ENCODE measurements around the gene NPS.

NPS gene

DNA sequence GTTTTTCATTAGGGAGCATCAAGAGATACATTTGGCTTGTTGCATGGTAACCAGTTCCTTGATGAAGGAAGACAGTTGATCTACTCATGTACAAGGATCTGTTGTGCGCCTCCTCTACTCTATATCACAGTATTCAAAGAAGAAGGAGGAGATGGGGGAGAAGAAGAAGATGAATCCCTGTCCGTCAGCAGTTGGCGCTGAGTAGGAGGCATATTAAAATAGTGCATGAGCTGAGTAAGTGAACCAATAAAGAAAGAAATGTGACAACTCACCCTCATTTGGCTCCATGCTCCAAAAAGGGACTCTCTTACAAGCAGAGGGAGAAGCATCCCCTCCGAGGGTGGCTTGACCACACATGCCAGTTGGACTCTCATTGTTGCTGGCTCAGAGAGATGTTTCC lies 20.1 kb downstream of the NPS start:
- DNase-seq (ENCODE audit: low read depth in 1 of 2, low spot score in 1 of 2): no peak
- in situ Hi-C loops (cut with HindIII; ENCODE audit: low pct_unique_long_range_greater_than_20kb, low sequenced_read_pairs): no loop called here
- no peak for TF ChIP-seq JUND (IDR thresholded peaks at IDR 0.05; ENCODE audit: low read depth)

DNA sequence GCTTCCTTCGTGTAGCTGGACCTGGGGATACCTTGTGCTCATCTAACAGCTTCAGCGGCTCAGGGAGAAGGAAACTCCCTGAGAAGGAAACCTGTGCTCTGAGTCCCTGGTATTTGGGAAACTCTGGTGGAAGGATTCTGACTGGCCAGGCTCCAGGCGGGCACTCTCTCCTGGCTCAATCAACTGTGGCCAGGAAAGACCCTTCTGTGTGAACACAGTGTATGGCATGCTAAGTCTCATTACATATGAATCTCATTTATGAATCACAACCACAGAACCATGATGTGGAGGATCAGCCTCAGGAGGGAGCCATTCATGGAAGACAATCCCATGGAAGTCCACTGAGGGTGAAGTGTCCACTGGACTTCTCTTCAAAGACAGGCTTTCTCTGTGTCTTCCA lies 20.9 kb downstream of the NPS start:
- in situ Hi-C loops (cut with HindIII; ENCODE audit: low pct_unique_long_range_greater_than_20kb, low sequenced_read_pairs): no loop called here
- no peak for TF ChIP-seq JUND (IDR thresholded peaks at IDR 0.05; ENCODE audit: low read depth)
- no peak for DNase-seq (ENCODE audit: low read depth in 1 of 2, low spot score in 1 of 2)

DNA sequence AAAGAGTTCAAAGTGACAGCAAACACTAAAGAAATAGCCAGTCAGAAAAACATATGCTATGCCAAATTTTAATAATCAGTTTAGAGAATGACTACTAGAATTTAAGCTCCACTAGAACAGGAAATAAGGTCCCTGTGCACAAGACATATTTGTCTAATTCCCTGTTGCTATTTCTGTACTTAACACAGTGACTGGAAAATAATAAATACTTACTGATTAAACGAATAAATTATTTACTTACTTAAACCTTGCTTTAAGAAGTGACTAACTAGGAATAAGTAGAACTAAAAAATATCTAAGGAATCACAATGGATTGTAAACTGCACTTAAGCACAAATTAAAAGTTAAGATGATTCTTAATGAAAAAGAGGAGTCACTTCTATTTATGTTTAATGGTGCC lies 22.3 kb downstream of the NPS start:
- no peak for TF ChIP-seq JUND (IDR thresholded peaks at IDR 0.05; ENCODE audit: low read depth)
- in situ Hi-C loops (cut with HindIII; ENCODE audit: low pct_unique_long_range_greater_than_20kb, low sequenced_read_pairs): no loop called here
- DNase-seq (ENCODE audit: low read depth in 1 of 2, low spot score in 1 of 2): no peak

DNA sequence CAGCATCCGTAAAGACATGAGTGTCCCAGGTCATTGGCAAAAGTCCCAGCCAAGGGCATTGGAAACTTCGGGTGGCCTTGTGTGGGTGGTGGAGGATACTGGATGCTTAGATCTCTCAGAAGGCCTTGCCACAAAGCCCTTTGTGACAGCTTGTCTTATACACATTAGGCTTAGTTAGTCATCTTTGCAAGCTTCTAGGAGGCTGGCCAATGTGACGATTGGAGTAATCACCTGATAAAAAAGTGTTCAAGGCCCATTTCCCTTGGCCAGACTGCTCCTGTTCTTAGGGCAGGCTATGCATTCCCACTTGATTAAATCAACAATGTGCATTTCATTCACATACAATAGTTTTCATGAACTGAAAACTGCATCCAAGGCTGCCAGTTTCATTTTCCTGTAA lies 26.9 kb downstream of the NPS start:
- in situ Hi-C loops (cut with HindIII; ENCODE audit: low pct_unique_long_range_greater_than_20kb, low sequenced_read_pairs): no loop called here
- no peak for TF ChIP-seq JUND (IDR thresholded peaks at IDR 0.05; ENCODE audit: low read depth)
- DNase-seq (ENCODE audit: low read depth in 1 of 2, low spot score in 1 of 2): no peak

DNA sequence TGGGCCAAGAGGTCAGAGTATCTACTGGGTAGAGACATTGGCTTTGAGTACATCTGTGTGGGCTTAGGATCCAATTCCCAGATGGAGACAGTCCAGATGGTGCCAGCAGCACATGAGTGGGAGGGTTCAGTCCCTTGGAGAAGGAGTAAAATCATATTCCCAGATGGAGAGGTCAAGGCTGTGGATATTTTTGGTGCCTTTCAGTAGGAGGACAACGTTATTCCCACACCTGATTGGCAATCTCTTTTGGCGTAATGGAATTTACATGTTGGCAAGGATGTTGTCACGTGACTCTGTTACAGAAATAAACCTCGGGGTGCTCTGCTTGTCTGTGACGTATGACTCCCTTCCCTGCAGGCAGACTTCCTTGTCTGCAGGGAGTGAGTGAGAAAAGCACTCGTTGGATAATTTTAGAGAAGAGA lies 27.6 kb downstream of the NPS start:
- in situ Hi-C loops (cut with HindIII; ENCODE audit: low pct_unique_long_range_greater_than_20kb, low sequenced_read_pairs): no loop called here
- no peak for DNase-seq (ENCODE audit: low read depth in 1 of 2, low spot score in 1 of 2)
- TF ChIP-seq JUND (IDR thresholded peaks at IDR 0.05; ENCODE audit: low read depth): no peak

DNA sequence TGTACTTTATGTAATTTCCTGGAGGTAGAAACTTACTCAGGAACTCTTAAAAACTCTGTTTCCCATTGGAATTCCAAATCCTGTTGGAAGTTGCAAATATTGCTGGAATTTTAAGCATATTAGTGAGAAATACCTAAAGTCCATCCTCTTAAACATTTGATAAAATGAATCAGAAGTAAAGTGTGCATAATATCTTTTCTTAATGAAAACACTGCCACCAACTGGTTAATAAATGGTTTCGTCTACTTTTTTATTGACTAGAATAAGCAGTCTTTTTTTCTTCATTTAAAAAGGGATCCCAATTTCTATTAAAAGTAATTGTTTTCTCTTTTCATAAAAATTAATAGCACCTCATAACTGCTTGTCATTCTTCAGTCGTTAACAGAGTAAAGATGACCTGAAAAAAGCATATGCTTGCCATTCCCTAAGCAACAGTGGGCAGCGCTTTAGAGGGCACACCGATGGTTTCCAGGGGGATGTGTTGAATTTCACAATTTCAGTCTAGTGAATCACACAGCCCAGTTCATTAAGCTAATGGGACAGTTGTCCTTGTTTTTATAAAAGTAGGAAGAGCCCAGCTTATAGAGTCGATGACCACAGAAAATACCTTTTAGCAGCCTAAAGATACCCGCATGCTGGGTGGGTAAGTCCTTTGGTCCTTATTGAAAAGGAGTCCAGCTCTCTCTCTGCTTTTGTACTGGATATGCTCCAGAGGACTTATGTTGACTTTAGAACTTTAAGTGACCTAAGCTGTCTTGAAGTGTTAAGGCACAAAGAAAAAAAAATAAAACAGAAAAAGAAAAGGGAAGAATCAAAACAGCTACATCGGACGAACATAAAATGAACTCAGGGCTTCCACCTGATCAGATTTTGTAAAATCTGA lies 28.5 kb downstream of the NPS start:
- TF ChIP-seq JUND (IDR thresholded peaks at IDR 0.05; ENCODE audit: low read depth): no peak
- DNase-seq (ENCODE audit: low read depth in 1 of 2, low spot score in 1 of 2): no peak
- in situ Hi-C loops (cut with HindIII; ENCODE audit: low pct_unique_long_range_greater_than_20kb, low sequenced_read_pairs): no loop called here

DNA sequence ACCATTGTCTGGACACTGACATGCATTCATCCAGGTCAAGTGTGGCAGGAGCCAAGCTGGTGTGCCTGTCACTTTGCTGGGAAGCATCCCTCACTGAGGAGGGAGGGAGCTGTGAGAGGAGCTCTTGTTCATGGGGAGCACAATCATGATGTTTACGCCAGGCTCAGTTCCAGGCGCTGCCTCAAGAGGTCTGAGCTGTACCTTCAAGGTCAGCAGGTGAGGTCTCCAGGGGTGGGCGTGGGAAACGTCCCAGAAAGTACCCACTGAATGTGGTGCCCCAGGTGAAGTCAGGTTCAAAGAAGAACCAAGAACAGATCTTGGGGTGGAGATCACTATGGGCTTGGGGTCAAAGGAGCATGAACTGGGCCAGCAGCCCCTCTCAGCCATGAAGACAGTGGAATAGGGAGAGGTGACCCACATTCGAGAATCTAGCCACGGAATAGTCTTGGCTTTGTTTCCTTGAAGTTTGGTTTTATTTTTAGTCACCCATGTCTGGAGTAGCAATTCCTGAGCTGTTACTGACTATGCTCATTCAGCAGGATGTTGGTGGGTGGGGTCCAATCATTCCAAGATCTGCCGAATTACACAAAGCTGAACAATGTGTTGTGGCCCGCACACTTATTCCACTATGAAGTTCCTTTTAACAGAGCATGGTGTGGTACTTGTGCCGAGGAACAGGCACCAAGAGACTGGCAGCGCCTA lies 29.3 kb downstream of the NPS start:
- no peak for DNase-seq (ENCODE audit: low read depth in 1 of 2, low spot score in 1 of 2)
- no peak for TF ChIP-seq JUND (IDR thresholded peaks at IDR 0.05; ENCODE audit: low read depth)
- in situ Hi-C loops (cut with HindIII; ENCODE audit: low pct_unique_long_range_greater_than_20kb, low sequenced_read_pairs): no loop called here

DNA sequence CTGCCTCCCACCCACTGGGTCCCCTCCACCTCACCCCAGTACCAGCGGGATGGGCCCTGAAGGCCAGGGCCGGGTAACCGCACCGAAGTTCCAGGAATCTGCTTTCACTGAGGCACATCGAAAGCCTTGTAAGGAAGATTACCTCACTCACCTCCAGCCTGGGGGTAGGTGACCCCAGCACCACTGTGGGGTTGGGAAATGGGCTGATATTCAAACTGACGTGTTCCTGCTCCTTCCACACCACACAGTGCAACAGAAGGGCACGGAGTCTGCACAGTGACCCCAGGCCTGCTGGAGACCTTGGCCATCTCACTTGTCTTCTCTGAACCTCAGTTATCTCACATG lies 29.8 kb downstream of the NPS start:
- TF ChIP-seq JUND (IDR thresholded peaks at IDR 0.05; ENCODE audit: low read depth): no peak
- in situ Hi-C loops (cut with HindIII; ENCODE audit: low pct_unique_long_range_greater_than_20kb, low sequenced_read_pairs): no loop called here
- DNase-seq (ENCODE audit: low read depth in 1 of 2, low spot score in 1 of 2): no peak

DNA sequence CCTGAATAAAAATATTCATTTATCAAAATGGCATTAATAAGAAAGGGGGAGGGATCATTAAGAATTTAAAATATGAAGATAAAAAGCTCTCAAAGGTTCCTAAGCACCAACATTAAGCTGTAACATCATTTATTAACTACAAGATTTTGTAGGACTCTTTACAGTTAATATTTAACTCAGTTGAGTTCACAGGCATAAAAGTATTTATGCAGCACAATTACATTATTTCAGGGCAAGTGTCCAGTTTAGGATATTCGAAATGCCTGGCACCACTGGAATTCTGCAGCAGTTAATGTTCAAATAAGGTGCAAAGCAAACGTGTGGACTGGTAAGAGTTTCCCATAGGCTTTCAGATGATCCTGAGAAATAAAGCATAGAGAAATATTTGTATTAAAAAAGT lies 30.5 kb downstream of the NPS start:
- in situ Hi-C loops (cut with HindIII; ENCODE audit: low pct_unique_long_range_greater_than_20kb, low sequenced_read_pairs): no loop called here
- DNase-seq (ENCODE audit: low read depth in 1 of 2, low spot score in 1 of 2): no peak
- TF ChIP-seq JUND (IDR thresholded peaks at IDR 0.05; ENCODE audit: low read depth): no peak

DNA sequence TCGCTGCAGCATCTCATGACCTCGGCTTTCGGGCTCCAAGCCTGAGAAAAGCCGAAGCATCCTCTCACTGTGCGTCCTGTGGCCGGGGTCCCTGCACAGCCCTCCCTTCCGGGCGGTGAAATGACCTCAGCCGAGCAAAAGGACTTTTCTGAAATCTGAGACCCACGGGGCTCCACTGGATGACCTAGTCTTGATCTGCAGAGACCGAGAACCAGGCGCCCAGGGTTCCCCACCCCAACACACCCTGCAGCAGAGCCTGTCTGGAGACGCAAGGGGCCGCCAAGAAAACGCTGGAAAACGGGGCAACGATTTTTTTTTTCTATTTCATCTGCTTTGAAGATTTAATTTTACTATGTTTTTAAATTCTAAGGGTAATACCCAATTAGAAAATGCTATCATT lies 31.7 kb downstream of the NPS start:
- in situ Hi-C loops (cut with HindIII; ENCODE audit: low pct_unique_long_range_greater_than_20kb, low sequenced_read_pairs): no loop called here
- no peak for TF ChIP-seq JUND (IDR thresholded peaks at IDR 0.05; ENCODE audit: low read depth)
- DNase-seq (ENCODE audit: low read depth in 1 of 2, low spot score in 1 of 2): no peak

DNA sequence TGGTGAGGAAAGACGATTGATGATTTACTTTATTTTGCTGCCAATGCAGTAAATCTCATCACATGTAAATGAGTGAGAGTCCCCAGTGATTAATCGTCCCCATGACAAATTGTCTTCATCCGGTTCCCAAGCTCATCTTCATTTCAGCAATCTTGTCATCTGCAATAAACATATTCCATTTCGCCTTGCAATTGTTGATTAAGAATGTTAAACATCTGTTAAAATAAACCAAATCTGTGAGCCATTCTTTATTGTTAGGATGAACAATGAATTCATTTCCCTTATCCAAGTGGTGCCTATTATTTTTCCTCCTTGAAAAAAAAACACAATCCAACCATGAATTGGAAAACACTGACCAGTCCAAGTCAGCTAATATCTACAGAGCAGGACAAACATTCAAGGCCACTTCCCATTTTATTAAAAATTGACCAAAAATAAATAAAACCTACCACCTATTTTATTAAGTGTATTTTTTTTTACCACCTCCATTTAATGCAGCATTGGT lies 36.5 kb downstream of the NPS start:
- no peak for DNase-seq (ENCODE audit: low read depth in 1 of 2, low spot score in 1 of 2)
- in situ Hi-C loops (cut with HindIII; ENCODE audit: low pct_unique_long_range_greater_than_20kb, low sequenced_read_pairs): no loop called here
- TF ChIP-seq JUND (IDR thresholded peaks at IDR 0.05; ENCODE audit: low read depth): no peak

DNA sequence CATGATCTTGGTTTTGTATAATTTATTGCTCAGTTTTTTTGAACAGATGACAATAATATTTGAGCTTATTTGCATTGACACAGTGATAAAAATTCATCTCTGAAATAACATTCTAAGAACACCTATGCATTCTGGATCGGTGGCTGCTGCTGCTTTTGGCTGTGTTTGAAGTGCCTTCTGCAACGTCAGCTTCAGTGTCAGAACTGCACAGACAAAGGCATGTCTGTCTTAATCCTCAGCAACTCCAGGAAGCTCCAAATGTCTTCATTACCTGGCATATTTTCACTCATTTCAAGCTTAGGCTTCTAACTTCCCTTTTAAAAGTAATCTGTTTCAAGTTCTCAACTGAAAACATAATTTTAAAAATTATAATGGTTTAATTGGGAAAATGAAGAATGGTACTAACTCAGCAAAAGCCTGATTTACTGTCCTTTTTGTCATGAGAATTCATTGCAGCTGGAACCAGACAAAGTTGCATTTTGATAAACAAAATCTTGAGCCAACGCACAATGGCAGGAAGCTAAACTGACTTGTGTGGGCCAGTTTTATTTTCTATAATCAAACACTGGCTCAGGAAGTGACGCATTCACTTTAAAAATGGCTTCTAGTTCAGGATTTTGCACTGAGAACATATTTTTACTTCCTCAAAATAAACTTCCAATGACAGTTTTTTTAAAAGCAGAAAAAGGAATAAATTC lies 38.7 kb downstream of the NPS start:
- no peak for DNase-seq (ENCODE audit: low read depth in 1 of 2, low spot score in 1 of 2)
- TF ChIP-seq JUND (IDR thresholded peaks at IDR 0.05; ENCODE audit: low read depth): no peak
- in situ Hi-C loops (cut with HindIII; ENCODE audit: low pct_unique_long_range_greater_than_20kb, low sequenced_read_pairs): no loop called here

DNA sequence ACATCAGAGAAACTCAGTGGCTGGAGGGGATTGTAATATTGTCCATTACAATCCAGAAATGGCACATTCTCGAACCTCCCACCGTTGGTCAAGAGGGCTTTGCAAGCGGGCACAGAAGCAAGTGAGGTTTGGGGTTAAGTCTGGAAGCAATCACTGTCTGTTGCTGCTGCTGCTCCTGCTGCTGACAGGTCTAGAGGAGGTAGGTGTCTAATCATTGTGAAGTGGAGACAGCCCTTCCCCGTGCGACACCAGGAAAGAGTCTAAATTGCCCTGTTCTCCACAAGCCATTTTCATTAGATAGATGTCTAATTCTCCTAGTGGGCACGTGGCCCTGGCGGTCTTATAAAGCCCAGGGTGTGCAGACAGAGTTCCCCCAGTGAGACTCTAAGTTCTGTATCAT lies 43.5 kb downstream of the NPS start:
- in situ Hi-C loops (cut with HindIII; ENCODE audit: low pct_unique_long_range_greater_than_20kb, low sequenced_read_pairs): no loop called here
- TF ChIP-seq JUND (IDR thresholded peaks at IDR 0.05; ENCODE audit: low read depth): no peak
- DNase-seq (ENCODE audit: low read depth in 1 of 2, low spot score in 1 of 2): no peak
